ENCODE results near the gene GNA15. TPM values are rescaled to one million over a fixed set of nuclear protein-coding genes. Genes with fewer than 3 reads are reported as not detected.

GNA15 gene
- total RNA-seq, 4 donors from 2014 or later: 3.8 to 22.5 (median 7.8) TPM

DNA sequence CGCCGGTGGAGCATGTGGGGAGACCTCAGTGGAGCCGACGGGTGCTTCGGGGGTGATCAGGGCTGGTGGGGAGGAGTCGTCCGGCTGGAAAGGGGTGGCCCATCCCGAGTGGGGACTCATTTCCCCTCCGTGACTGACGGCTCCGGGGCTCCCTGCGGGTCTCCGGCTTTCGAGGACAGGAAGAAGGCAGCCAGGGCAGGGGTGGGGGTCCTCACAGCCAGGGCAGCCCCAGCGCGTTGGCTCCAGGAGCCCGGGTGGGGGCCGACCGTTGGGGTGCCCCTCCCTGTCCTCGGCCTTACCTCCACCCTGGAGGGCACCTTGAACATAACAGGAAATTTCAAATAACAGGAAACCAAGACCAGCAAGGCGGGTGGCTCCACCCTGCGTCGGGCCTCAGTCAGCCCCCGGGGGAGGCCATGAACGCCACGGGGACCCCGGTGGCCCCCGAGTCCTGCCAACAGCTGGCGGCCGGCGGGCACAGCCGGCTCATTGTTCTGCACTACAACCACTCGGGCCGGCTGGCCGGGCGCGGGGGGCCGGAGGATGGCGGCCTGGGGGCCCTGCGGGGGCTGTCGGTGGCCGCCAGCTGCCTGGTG lies 42.6 kb downstream of the GNA15 start, which contains the start of gene S1PR4:
TSS of gene S1PR4 (plus strand) at position 393 of the 596 bp plus-strand sequence. CDS start at position 417, 24 bp downstream.
- H3K27me3 ChIP-seq: no peaks in the 10 kb centered on the region
- no peak for DNase-seq (ENCODE audit: low spot score in 2 of 2)
- peak within 1 kb of the TSS in 2 of 4 donors; percentile 4 to 50 for H3K4me3 ChIP-seq
- no peak for TF ChIP-seq EP300 (IDR thresholded peaks at IDR 0.05)
- no peak for TF ChIP-seq POLR2A (IDR thresholded peaks at IDR 0.05)
- no peak for TF ChIP-seq CTCF (IDR thresholded peaks at IDR 0.05)
- peak within 1 kb of the TSS in 2 of 4 donors; percentile 24 to 77 for H3K27ac ChIP-seq
- no peaks in the 10 kb centered on the region for H3K9me3 ChIP-seq
- peaks cover 0 to 9% (median 2%) of the 10 kb centered on the region in 4 donors for H3K4me1 ChIP-seq
- H3K36me3 ChIP-seq: no peaks in the 10 kb centered on the region
- 59 to 79% methylated on average over 15 to 34 of the region's 42 CpGs for WGBS, 2 donors

GRCh38 chr19:3178973-3179738 lies 43.3 kb downstream of the GNA15 start:
- 83 to 95% methylated on average over 34 to 42 of the region's 52 CpGs for WGBS, 2 donors
- H3K4me3 ChIP-seq: peak overlapping the region in 2 of 4 donors; percentile 4 to 50
- peaks cover 0 to 9% (median 2%) of the 10 kb centered on the region in 4 donors for H3K4me1 ChIP-seq
- H3K27me3 ChIP-seq: no peaks in the 10 kb centered on the region
- no peak for DNase-seq (ENCODE audit: low spot score in 2 of 2)
- no peaks in the 10 kb centered on the region for H3K9me3 ChIP-seq
- TF ChIP-seq CTCF (IDR thresholded peaks at IDR 0.05): no peak
- H3K27ac ChIP-seq: peak overlapping the region in 2 of 4 donors; percentile 24 to 77
- no peaks in the 10 kb centered on the region for H3K36me3 ChIP-seq

DNA sequence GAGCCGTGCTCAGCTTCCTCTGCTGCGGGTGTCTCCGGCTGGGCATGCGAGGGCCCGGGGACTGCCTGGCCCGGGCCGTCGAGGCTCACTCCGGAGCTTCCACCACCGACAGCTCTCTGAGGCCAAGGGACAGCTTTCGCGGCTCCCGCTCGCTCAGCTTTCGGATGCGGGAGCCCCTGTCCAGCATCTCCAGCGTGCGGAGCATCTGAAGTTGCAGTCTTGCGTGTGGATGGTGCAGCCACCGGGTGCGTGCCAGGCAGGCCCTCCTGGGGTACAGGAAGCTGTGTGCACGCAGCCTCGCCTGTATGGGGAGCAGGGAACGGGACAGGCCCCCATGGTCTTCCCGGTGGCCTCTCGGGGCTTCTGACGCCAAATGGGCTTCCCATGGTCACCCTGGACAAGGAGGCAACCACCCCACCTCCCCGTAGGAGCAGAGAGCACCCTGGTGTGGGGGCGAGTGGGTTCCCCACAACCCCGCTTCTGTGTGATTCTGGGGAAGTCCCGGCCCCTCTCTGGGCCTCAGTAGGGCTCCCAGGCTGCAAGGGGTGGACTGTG lies 44.0 kb downstream of the GNA15 start:
- Histone ChIP-seq H3K4me1 (peaks cover 0 to 10% (median 5%) of the 10 kb centered on the region in 4 donors), H3K27ac (peak overlapping the region in 1 of 4 donors; percentile 77), H3K9me3 (no peaks in the 10 kb centered on the region), H3K27me3 (no peaks in the 10 kb centered on the region), H3K4me3 (peak overlapping the region in 2 of 4 donors; percentile 4 to 50), H3K36me3 (no peaks in the 10 kb centered on the region)
- 76 to 95% methylated on average over 22 to 25 of the region's 31 CpGs for WGBS, 2 donors
- DNase-seq (ENCODE audit: low spot score in 2 of 2): no peak
- TF ChIP-seq POLR2A (IDR thresholded peaks at IDR 0.05) (no peak), EP300 (IDR thresholded peaks at IDR 0.05) (no peak), CTCF (IDR thresholded peaks at IDR 0.05) (no peak)

- H3K9me3 ChIP-seq: no peaks in the 10 kb centered on the region
- no peak for DNase-seq (ENCODE audit: low spot score in 2 of 2)
- H3K27me3 ChIP-seq: no peaks in the 10 kb centered on the region
- peaks cover 0 to 8% (median 0%) of the 10 kb centered on the region in 3 donors for H3K36me3 ChIP-seq
- peaks cover 0 to 35% (median 16%) of the 10 kb centered on the region in 4 donors for H3K4me1 ChIP-seq
- WGBS, 2 donors: 70 to 73% methylated on average over 13 of the region's 13 CpGs
- no peak overlapping the region for H3K27ac ChIP-seq
- no peak for TF ChIP-seq POLR2A (IDR thresholded peaks at IDR 0.05)
- no peak for TF ChIP-seq CTCF (IDR thresholded peaks at IDR 0.05)
- TF ChIP-seq EP300 (IDR thresholded peaks at IDR 0.05): no peak
- H3K4me3 ChIP-seq: no peak overlapping the region
These were observed 48.1 kb downstream of the GNA15 start for GRCh38 chr19:3183721-3184641.

Data from tibial nerve (tissue), 4 donors.